PC-3 (cell line): Measurements from ENCODE around the gene ASAP3. TPM values are rescaled to one million over a fixed set of nuclear protein-coding genes. Genes with fewer than 3 reads are reported as not detected.

ENCODE experiments used
- ATAC-seq: fragments of 200-7000 bp; cut with Tn5 transposase; 2 replicates; pipeline ENCODE4 v1.9.1; 2020; ENCODE audit warnings: mild to moderate bottlenecking, moderate library complexity
- BruUV-seq: library from RNA; stranded (reverse); fragments of 400-500 nt; replicated peaks from 2 replicates; lab custom pipeline; 2021; lab: Mats Ljungman, UMichigan
- CTCF ChIA-PET: fragments of 300-600 bp; sonication (Branson Sonifier 250); formaldehyde crosslinking; loops from one replicate; lab custom pipeline; 2022; ENCODE audit warnings: antibody characterized with exemption; lab: Charles Lee
- POLR2A ChIA-PET: fragments of 300-600 bp; sonication (Branson Sonifier 250); formaldehyde crosslinking; loops from one replicate; lab custom pipeline; 2022; ENCODE audit warnings: antibody characterized with exemption; ENCODE audit not compliant: unreplicated experiment; lab: Charles Lee
- DNase-seq: peaks from one replicate; pipeline ENCODE4 v3.0.0-alpha.2; 2015
- H2AFZ ChIP-seq: fragments of 300-600 bp; sonication (generic); 2 replicates; pipeline ENCODE4 v1.6.0; 2016; ENCODE audit warnings: antibody characterized with exemption, low read length
- H3F3A ChIP-seq: fragments of 300-600 bp; sonication (generic); one replicate; pipeline ENCODE4 v1.6.0; 2017; ENCODE audit warnings: antibody characterized with exemption, low read length, control low read depth, mild to moderate bottlenecking; ENCODE audit not compliant: unreplicated experiment
- H3K27ac ChIP-seq: fragments of 300-600 bp; sonication (generic); 2 replicates; pipeline ENCODE4 v1.5.1; 2016; ENCODE audit warnings: mild to moderate bottlenecking, low read length
- H3K27me3 ChIP-seq: fragments of 300-600 bp; sonication (generic); 2 replicates; pipeline ENCODE4 v1.6.1; 2016; ENCODE audit warnings: low read length, mixed read lengths
- H3K36me3 ChIP-seq: fragments of 300-600 bp; sonication (generic); 2 replicates; pipeline ENCODE4 v1.6.1; 2016; ENCODE audit warnings: low read depth, mixed run types, low read length, mixed read lengths
- H3K4me1 ChIP-seq: fragments of 300-600 bp; sonication (generic); 2 replicates; pipeline ENCODE4 v1.5.1; 2016; ENCODE audit warnings: low read length; ENCODE audit not compliant: insufficient read depth
- H3K4me2 ChIP-seq: fragments of 300-600 bp; sonication (generic); 2 replicates; pipeline ENCODE4 v1.6.0; 2016; ENCODE audit warnings: low read length
- H3K4me3 ChIP-seq: fragments of 300-600 bp; sonication (generic); 2 replicates; pipeline ENCODE4 v1.5.1; 2016; ENCODE audit warnings: mild to moderate bottlenecking, low read length, mixed read lengths
- H3K79me2 ChIP-seq: fragments of 300-600 bp; sonication (generic); 2 replicates; pipeline ENCODE4 v1.6.1; 2017; ENCODE audit warnings: low read length, mixed read lengths
- H3K9ac ChIP-seq: fragments of 300-600 bp; sonication (generic); 2 replicates; pipeline ENCODE4 v1.6.0; 2016; ENCODE audit warnings: mild to moderate bottlenecking, low read length
- H3K9me2 ChIP-seq: fragments of 300-600 bp; sonication (generic); replicated peaks from 2 replicates; pipeline ENCODE4 v1.6.1; 2016; ENCODE audit warnings: mixed run types, low read length, mixed read lengths
- H3K9me3 ChIP-seq: fragments of 300-600 bp; sonication (generic); 2 replicates; pipeline ENCODE4 v1.6.1; 2016; ENCODE audit warnings: low read length, mixed read lengths
- H4K20me1 ChIP-seq: fragments of 300-600 bp; sonication (generic); 2 replicates; pipeline ENCODE4 v1.6.1; 2016; ENCODE audit warnings: low read length, mixed read lengths
- EZH2 ChIP-seq: fragments of 300-600 bp; sonication (generic); IDR thresholded peaks from one replicate; pipeline ENCODE4 v1.6.1; 2017; ENCODE audit warnings: antibody characterized with exemption, mild to moderate bottlenecking, low read length; ENCODE audit not compliant: unreplicated experiment
- EZH2phosphoT487 ChIP-seq: fragments of 300-600 bp; sonication (generic); IDR thresholded peaks from 2 replicates; pipeline ENCODE4 v1.6.1; 2018; ENCODE audit warnings: mild to moderate bottlenecking, antibody characterized with exemption, low read length, borderline replicate concordance
- intact Hi-C: fragments of 100-400 bp; cut with micrococcal nuclease; formaldehyde crosslinking; loops from 2 replicates; pipeline ENCODE4 v1.9.0; 2023
- total RNA-seq: library from RNA; depleted of rRNA; stranded (reverse); fragments of >200 nt; gene quantifications from 2 replicates; pipeline ENCODE4 v1.2.3, GENCODE V29; 2014
- TF ChIP-seq, protein P1 (sequence below): fragments of 300-600 bp; sonication (generic); conservative IDR thresholded peaks from 2 replicates; pipeline ENCODE4 v1.5.1; 2017; ENCODE audit warnings: antibody characterized with exemption, low read depth, mild to moderate bottlenecking, low read length

Gene ASAP3
- total RNA-seq, 1 experiment from 2014 or later, result 12.8 TPM

- H3K4me3 ChIP-seq, result no peak overlapping the region
- ATAC-seq, result no peak
- BruUV-seq, result no TSS peak
These were observed 53.2 kb downstream of the ASAP3 start for GRCh38 chr1:23430803-23431202.

DNA sequence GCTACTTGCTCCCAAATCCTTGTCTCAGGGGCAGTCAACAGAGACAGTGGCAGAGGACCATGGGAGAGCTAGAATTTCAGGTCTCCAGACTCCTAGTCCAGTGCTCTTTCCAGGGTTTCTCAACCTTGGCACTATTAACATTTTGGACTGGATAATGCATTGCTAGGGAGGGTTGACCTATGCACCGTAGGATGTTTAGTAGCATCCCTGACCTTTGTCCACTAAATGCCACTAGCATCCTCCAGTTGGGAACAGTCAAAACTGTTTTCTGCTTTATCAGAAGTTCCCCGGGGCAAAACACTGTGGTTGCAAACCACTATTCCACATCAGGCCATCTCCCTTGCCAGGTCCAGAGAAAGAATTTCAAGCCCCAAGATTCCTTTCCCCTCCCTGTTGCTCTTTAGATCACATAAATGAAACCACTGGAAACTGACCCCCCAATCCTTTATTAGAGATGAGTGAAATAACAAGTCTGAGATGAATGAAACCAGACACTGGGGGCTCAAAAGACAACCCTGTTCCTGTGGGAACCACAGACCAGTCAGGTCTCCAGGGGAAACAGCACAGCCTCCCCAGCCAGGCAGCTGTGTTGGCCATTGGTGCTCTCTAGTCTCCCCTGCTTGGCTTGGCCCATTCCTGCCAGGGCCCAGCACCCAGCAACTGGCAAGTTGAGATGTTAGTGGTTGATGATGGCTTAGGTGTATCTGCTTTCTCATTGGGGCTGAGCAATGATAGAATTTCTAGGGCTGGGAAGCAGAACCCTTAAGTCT, 55.7 kb downstream of the ASAP3 start:
- Histone ChIP-seq H3K9me3 (no peaks in the 10 kb centered on the region), H3K4me1 (peaks cover 6% of the 10 kb centered on the region; the same call in 1 of the 2 replicates), H3K79me2 (peaks cover 3% of the 10 kb centered on the region; the same call in 1 of the 2 replicates), H4K20me1 (no peaks in the 10 kb centered on the region), H2AFZ (no peak overlapping the region), H3K27me3 (no peaks in the 10 kb centered on the region), H3F3A (no peaks in the 10 kb centered on the region), H3K36me3 (no peaks in the 10 kb centered on the region), H3K9me2 (no peaks in the 10 kb centered on the region), H3K4me2 (no peak overlapping the region), H3K27ac (no peak overlapping the region), H3K4me3 (no peak overlapping the region), H3K9ac (no peak overlapping the region)
- no TSS peak for BruUV-seq
- no peak for TF ChIP-seq EZH2
- TF ChIP-seq, protein P1, sequence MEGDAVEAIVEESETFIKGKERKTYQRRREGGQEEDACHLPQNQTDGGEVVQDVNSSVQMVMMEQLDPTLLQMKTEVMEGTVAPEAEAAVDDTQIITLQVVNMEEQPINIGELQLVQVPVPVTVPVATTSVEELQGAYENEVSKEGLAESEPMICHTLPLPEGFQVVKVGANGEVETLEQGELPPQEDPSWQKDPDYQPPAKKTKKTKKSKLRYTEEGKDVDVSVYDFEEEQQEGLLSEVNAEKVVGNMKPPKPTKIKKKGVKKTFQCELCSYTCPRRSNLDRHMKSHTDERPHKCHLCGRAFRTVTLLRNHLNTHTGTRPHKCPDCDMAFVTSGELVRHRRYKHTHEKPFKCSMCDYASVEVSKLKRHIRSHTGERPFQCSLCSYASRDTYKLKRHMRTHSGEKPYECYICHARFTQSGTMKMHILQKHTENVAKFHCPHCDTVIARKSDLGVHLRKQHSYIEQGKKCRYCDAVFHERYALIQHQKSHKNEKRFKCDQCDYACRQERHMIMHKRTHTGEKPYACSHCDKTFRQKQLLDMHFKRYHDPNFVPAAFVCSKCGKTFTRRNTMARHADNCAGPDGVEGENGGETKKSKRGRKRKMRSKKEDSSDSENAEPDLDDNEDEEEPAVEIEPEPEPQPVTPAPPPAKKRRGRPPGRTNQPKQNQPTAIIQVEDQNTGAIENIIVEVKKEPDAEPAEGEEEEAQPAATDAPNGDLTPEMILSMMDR, result no peak
- no peak for TF ChIP-seq EZH2phosphoT487
- ChIA-PET POLR2A (no interaction called here), CTCF (no interaction called here)
- ATAC-seq, result no peak
- DNase-seq, result no peak
- intact Hi-C loops, result no loop called here

More at GRCh38 chr1:23430803-23431202, 53.2 kb downstream of the ASAP3 start:
- POLR2A ChIA-PET, result no interaction called here
- CTCF ChIA-PET, result no interaction called here
- H3K9ac ChIP-seq, result no peak overlapping the region
- no peak for DNase-seq
- no peaks in the 10 kb centered on the region for H3K9me2 ChIP-seq
- no peak overlapping the region for H2AFZ ChIP-seq
- H3K4me1 ChIP-seq, result no peaks in the 10 kb centered on the region
- no peaks in the 10 kb centered on the region for H3K27me3 ChIP-seq
- H4K20me1 ChIP-seq, result no peaks in the 10 kb centered on the region
- no peak overlapping the region for H3K4me2 ChIP-seq
- no peaks in the 10 kb centered on the region for H3K9me3 ChIP-seq
- no peaks in the 10 kb centered on the region for H3F3A ChIP-seq
- intact Hi-C loops, result no loop called here
- H3K79me2 ChIP-seq, result no peaks in the 10 kb centered on the region
- H3K27ac ChIP-seq, result no peak overlapping the region
- TF ChIP-seq, protein P1, result no peak
- no peak for TF ChIP-seq EZH2phosphoT487
- TF ChIP-seq EZH2, result no peak
- H3K36me3 ChIP-seq, result no peaks in the 10 kb centered on the region

DNA sequence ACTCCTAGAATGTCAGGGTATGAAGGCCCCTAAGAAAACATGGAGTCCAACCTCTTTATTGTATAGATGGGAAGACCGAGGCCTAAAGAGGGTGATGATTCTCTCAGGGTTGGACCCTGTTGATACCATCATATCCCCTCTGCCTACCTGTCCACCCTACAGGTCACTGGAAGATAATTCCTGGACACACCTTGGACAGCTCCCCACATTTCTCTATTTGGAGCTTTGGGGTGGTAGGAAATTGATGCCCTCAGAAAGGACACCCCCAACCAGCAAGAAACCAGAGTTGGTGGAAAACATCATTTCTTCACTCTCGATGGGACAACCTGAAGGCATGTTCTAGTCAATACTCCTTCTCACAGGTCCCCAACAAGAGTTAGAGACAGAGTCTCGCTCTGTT, 56.4 kb downstream of the ASAP3 start:
- Histone ChIP-seq H3K27ac (no peak overlapping the region), H3K79me2 (peaks cover 4% of the 10 kb centered on the region; the same call in 1 of the 2 replicates), H3K4me1 (peaks cover 13% of the 10 kb centered on the region), H3K9me2 (no peaks in the 10 kb centered on the region), H3F3A (no peaks in the 10 kb centered on the region), H2AFZ (no peak overlapping the region), H3K36me3 (no peaks in the 10 kb centered on the region), H3K27me3 (no peaks in the 10 kb centered on the region), H3K9ac (no peak overlapping the region), H3K9me3 (no peaks in the 10 kb centered on the region), H3K4me3 (no peak overlapping the region), H4K20me1 (no peaks in the 10 kb centered on the region), H3K4me2 (no peak overlapping the region)
- intact Hi-C loops, result no loop called here
- BruUV-seq, result no TSS peak
- ATAC-seq (no peak), DNase-seq (no peak)
- TF ChIP-seq EZH2phosphoT487 (no peak), EZH2 (no peak)
- TF ChIP-seq, protein P1, result no peak
- CTCF ChIA-PET, result no interaction called here
- POLR2A ChIA-PET, result no interaction called here
